ENCODE measurements around the gene OR2T8. TPM values are rescaled to one million over a fixed set of nuclear protein-coding genes. Genes with fewer than 3 reads are reported as not detected.

The OR2T8 gene
- total RNA-seq, 2 donors from 2014 or later, result not detected

DNA sequence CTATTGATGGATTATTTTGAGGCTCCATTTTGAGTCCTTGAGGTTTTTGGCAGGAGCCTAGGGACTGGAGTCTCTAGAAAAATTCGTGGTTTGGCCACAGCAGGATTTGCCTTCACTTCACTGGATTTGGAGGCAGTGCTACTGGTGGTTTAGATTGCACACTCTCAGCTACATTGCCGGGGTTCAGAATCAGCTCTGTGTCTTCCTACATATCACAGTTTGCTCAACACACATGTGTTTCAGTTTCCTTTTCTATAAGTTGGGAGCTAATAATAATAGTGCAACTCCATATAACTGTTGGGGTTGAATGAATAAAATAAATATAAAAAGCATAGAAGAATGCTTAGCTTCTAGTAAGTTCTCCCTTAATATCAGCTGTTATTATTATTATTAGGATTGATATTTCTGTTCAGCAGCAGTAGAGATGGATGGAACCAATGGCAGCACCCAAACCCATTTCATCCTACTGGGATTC is 24.9 kb upstream of the OR2T8 start, which contains the start of gene OR2W3:
TSS of gene OR2W3 (plus strand) at position 425 of the 475 bp plus-strand sequence. CDS start at position 425, 0 bp downstream.
- no peaks in the 10 kb centered on the region for H3K4me1 ChIP-seq (ENCODE audit: control insufficient read depth, insufficient read depth, low read length)
- H3K4me3 ChIP-seq (ENCODE audit: low read length), result no peak within 1 kb of the TSS
- TF ChIP-seq, protein P1, sequence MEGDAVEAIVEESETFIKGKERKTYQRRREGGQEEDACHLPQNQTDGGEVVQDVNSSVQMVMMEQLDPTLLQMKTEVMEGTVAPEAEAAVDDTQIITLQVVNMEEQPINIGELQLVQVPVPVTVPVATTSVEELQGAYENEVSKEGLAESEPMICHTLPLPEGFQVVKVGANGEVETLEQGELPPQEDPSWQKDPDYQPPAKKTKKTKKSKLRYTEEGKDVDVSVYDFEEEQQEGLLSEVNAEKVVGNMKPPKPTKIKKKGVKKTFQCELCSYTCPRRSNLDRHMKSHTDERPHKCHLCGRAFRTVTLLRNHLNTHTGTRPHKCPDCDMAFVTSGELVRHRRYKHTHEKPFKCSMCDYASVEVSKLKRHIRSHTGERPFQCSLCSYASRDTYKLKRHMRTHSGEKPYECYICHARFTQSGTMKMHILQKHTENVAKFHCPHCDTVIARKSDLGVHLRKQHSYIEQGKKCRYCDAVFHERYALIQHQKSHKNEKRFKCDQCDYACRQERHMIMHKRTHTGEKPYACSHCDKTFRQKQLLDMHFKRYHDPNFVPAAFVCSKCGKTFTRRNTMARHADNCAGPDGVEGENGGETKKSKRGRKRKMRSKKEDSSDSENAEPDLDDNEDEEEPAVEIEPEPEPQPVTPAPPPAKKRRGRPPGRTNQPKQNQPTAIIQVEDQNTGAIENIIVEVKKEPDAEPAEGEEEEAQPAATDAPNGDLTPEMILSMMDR (conservative IDR thresholded peaks at IDR 0.05), result no peak
- H3K27ac Mint-ChIP-seq, result no peak within 1 kb of the TSS
- WGBS, 2 experiments (ENCODE audit: insufficient coverage in 1 of 2, insufficient read length in 1 of 2), result 40 to 42% methylated on average over 2 of the region's 2 CpGs
- H3K27me3 Mint-ChIP-seq (ENCODE audit: insufficient read depth), result no peaks in the 10 kb centered on the region
- H3K4me1 Mint-ChIP-seq, result no peaks in the 10 kb centered on the region
- no peaks in the 10 kb centered on the region for H3K36me3 ChIP-seq (ENCODE audit: control insufficient read depth, insufficient read depth, low read length)
- no peaks in the 10 kb centered on the region for H3K27me3 ChIP-seq (ENCODE audit: control insufficient read depth, insufficient read depth, low read length, poor library complexity, severe bottlenecking)
- no peak within 1 kb of the TSS for H3K27ac ChIP-seq (ENCODE audit: low read depth, low read length)
- H3K9me3 ChIP-seq (ENCODE audit: control insufficient read depth, low read length), result peaks cover 32% of the 10 kb centered on the region
- H3K36me3 Mint-ChIP-seq (ENCODE audit: low read depth), result no peaks in the 10 kb centered on the region
- no peak within 1 kb of the TSS for H3K9ac ChIP-seq (ENCODE audit: extremely low read depth, low read length, poor library complexity, severe bottlenecking)
- no peak for DNase-seq
- H3K9me3 Mint-ChIP-seq, result peaks cover 39% of the 10 kb centered on the region
- no peak within 1 kb of the TSS for H3K4me3 Mint-ChIP-seq

DNA sequence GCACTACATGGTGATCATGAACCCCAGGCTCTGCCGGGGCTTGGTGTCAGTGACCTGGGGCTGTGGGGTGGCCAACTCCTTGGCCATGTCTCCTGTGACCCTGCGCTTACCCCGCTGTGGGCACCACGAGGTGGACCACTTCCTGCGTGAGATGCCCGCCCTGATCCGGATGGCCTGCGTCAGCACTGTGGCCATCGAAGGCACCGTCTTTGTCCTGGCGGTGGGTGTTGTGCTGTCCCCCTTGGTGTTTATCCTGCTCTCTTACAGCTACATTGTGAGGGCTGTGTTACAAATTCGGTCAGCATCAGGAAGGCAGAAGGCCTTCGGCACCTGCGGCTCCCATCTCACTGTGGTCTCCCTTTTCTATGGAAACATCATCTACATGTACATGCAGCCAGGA is 24.1 kb upstream of the OR2T8 start:
- Histone ChIP-seq H3K9ac (ENCODE audit: extremely low read depth, low read length, poor library complexity, severe bottlenecking) (no peak overlapping the region), H3K9me3 (ENCODE audit: control insufficient read depth, low read length) (peaks cover 36% of the 10 kb centered on the region), H3K36me3 (ENCODE audit: control insufficient read depth, insufficient read depth, low read length) (no peaks in the 10 kb centered on the region), H3K4me1 (ENCODE audit: control insufficient read depth, insufficient read depth, low read length) (no peaks in the 10 kb centered on the region), H3K27me3 (ENCODE audit: control insufficient read depth, insufficient read depth, low read length, poor library complexity, severe bottlenecking) (no peaks in the 10 kb centered on the region), H3K4me3 (ENCODE audit: low read length) (no peak overlapping the region), H3K27ac (ENCODE audit: low read depth, low read length) (no peak overlapping the region)
- Mint-ChIP-seq H3K27me3 (ENCODE audit: insufficient read depth) (no peaks in the 10 kb centered on the region), H3K9me3 (peaks cover 44% of the 10 kb centered on the region), H3K27ac (no peak overlapping the region), H3K36me3 (ENCODE audit: low read depth) (no peaks in the 10 kb centered on the region), H3K4me1 (no peaks in the 10 kb centered on the region), H3K4me3 (no peak overlapping the region)
- TF ChIP-seq, protein P1 (conservative IDR thresholded peaks at IDR 0.05), result no peak
- no peak for DNase-seq
- WGBS, 2 experiments (ENCODE audit: insufficient coverage in 1 of 2, insufficient read length in 1 of 2), result 81 to 83% methylated on average over 13 to 14 of the region's 14 CpGs

DNA sequence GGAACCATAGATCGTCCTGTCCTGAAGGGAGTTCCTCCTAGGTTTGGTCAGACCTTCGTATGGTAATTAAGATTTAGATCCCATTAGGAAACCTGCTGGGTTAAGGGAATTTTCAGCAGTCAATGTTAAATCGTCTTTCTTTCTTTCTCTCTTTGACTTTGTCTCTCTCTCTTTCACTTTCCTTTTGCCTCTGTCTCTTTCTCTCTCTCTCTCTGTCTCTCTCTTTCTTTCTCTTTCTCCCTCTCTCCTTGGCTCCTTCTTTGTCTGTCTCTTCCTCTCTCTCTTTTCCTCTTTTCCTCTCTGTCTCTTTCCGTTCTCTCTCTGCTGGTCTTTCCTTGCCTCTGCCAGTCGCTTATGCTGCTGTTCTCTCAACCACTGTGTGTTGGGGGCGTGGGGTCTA is 15.9 kb upstream of the OR2T8 start:
- WGBS, 2 experiments (ENCODE audit: insufficient coverage in 1 of 2, insufficient read length in 1 of 2), result 76 to 90% methylated on average over 3 to 6 of the region's 6 CpGs

More for the DNA sequence above, 15.9 kb upstream of the OR2T8 start:
- no peaks in the 10 kb centered on the region for H3K27me3 ChIP-seq (ENCODE audit: control insufficient read depth, insufficient read depth, low read length, poor library complexity, severe bottlenecking)
- H3K9me3 Mint-ChIP-seq, result peaks cover 71% of the 10 kb centered on the region
- H3K4me1 ChIP-seq (ENCODE audit: control insufficient read depth, insufficient read depth, low read length), result no peaks in the 10 kb centered on the region
- no peak overlapping the region for H3K27ac Mint-ChIP-seq
- H3K9me3 ChIP-seq (ENCODE audit: control insufficient read depth, low read length), result peaks cover 50% of the 10 kb centered on the region
- H3K9ac ChIP-seq (ENCODE audit: extremely low read depth, low read length, poor library complexity, severe bottlenecking), result no peak overlapping the region
- H3K27ac ChIP-seq (ENCODE audit: low read depth, low read length), result no peak overlapping the region
- H3K36me3 ChIP-seq (ENCODE audit: control insufficient read depth, insufficient read depth, low read length), result no peaks in the 10 kb centered on the region
- TF ChIP-seq, protein P1 (conservative IDR thresholded peaks at IDR 0.05), result no peak
- no peaks in the 10 kb centered on the region for H3K4me1 Mint-ChIP-seq
- H3K36me3 Mint-ChIP-seq (ENCODE audit: low read depth), result peaks cover 5% of the 10 kb centered on the region
- H3K4me3 Mint-ChIP-seq, result no peak overlapping the region
- DNase-seq, result no peak
- H3K27me3 Mint-ChIP-seq (ENCODE audit: insufficient read depth), result no peaks in the 10 kb centered on the region
- no peak overlapping the region for H3K4me3 ChIP-seq (ENCODE audit: low read length)
